HG03280 (cell line): ENCODE measurements around the gene ARHGAP24.
"Not testable (repeated sequence)": the region's sequence is repeated elsewhere in the genome, so short reads cannot be mapped to it uniquely, and the experiment has no call there.

Experiments
- ATAC-seq: cut with Tn5 transposase; IDR thresholded peaks from one replicate; pipeline ENCODE4 v1.9.1; 2021; ENCODE audit warnings: mild to moderate bottlenecking, moderate library complexity; ENCODE audit not compliant: unreplicated experiment

The ARHGAP24 gene

DNA sequence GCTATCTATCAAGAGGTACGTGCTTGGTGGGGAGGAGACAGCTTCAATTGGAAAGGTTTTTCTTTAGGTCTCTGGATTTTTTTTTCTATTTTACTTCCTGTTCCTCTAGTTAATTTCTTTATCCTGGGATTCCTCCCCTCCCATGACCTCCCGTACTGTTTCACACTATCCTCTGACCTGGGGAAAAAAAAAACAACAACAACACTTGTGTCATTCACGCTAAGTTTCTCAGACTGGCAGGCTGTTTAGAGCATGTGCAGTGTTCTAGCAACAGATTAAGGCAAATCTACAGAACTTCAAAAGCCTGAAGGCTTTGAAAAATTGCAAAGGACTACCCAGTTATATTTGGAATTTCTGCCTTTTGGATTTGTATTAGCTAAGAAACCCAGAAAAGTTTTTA is 358.4 kb downstream of the ARHGAP24 start:
- no peak for ATAC-seq

DNA sequence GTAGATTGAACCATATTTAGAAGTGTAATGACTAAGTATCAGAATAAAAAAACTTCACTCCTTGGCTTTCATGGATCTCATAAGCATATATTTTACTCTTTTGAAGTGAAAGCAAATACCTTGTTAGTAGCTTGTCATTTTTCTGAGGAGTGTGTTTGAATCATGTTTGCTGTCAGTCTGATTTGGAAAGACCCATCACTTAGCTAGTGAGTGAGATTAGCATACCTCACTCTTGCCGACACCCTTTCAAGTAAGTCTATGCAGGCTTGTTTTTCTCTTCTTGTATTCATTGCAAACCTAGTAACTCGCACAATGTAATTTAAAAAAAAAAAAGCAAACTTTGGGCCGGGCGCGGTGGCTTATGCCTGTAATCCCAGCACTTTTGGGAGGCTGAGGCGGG is 360.0 kb downstream of the ARHGAP24 start:
- ATAC-seq, result no peak

DNA sequence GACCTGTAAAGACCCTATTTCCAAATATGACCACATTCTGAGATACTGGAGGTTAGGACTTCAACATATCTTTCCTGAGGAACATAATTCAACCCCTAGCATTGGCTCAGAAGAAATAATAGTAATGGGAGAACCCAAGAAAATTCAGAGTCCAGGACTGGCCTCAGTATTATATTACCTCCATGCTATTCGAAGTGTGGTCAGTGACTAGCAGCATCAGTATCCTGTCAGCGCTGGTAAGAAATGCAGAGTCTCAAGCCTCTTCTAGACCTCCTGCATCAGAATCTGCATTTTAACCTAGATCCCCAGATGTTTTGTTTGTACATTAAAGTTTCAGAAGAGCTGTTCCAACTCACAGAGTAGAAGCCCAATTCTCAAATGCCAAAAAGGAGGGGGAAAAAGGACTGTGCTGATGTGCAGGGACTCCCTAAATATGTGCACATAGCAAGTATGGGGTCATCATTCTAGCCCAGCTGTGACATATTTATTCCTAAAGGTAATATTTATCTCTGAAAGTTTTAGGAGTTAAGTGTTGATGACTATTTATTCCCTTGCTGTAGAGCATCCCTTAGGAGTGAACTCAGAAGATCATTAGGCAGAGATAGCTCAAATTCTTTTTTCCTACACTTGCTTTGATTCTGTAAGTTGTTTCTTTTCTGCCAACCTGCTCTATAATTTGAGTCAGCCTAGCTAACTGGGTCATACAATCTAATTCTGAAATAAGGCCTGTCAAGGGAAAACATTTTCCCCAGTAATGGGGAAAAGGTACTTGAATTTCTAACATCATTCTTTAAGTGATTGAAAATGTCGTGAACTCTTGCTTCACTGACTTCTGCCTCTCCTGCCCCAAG is 361.9 kb downstream of the ARHGAP24 start:
- ATAC-seq, result no peak

DNA sequence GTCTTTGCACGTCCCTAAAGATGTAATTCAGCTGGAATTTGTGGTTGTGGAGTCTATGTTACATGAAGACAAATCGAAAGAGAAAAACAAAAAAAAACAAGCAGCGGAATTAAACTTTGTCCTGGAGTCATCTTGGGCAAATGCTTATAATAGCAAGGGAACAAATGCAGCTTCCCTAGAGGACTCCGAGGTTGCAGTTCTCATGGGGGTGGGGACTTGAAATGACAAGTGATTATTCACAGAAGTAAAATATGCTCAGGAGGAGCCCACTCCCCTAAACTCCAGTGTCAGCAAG is 362.4 kb downstream of the ARHGAP24 start:
- no peak for ATAC-seq

DNA sequence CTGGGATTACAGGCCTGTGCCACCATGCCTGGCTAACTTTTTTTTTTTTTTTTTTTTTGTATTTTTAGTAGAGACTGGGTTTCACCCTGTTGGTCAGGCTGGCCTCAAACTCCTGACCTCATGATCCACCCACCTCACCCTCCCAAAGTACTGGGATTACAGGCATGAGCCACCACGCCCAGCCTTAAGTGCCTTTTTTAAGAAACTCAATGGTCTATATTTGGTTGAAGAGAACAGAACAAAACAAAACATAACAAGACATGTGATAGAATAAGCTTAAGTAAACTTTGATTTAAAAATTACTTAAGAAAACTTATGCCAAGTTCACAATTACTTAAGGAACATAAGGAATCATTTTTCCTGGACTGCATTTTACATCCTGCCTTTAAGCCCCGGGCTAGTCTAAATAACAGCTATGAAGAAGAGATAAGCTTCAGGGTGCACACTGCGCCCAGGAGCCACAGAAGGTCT is 365.1 kb downstream of the ARHGAP24 start:
- ATAC-seq, result not testable (repeated sequence)

DNA sequence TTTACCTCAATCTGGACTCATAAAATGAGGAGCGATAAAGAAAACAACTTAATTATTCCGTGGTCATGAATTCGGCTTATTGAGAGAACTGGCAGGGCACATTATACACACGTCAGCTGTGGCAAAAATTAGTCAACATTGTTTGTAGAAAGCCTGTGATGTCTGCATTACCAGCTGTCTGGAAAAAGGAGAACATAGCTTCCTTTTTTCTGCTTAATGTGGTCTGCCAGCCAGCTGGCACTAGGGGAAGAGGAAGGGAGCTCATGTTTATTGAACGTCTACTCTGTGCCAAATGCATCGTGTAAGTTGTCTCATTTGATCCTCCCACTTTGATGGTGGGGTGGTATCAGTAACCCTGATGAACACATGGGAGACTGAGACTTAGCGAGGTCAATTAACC is 367.6 kb downstream of the ARHGAP24 start:
- ATAC-seq, result no peak

DNA sequence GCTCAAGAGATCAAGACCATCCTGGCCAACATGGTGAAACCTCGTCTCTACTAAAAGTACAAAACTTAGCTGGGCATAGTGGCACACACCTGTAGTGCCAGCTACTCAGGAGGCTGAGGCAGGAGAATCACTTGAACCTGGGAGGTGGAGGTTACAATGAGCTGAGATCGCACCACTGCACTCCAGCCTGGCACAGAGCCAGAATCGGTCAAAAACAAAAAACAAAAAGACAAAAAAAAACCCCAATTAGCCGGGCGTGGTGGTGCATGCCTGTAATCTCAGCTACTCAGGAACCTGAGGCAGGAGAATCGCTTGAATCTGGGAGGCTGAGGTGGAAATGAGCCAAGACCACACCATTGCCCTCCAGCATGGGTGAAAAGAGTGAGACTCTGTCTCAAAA is 378.8 kb downstream of the ARHGAP24 start:
- ATAC-seq, result not testable (repeated sequence)

DNA sequence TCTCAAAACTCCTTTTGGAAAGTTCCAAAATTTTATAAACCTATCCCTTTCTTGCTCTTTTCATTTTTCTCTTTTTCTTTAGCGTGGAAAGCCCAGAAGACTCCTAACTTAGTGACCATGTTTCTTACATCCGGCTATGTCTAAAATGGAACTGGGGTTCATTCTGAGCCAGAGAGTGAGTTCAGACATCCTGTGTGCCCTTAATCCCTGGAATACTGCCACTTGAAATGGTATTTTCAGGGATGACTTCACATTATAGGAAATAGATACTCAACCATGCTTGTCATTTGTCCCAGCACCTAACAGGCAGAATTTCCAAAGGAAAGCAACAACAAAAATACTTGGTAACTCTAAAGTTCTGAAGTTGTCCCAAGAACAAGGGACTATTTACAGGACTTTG is 379.6 kb downstream of the ARHGAP24 start:
- ATAC-seq, result no peak

DNA sequence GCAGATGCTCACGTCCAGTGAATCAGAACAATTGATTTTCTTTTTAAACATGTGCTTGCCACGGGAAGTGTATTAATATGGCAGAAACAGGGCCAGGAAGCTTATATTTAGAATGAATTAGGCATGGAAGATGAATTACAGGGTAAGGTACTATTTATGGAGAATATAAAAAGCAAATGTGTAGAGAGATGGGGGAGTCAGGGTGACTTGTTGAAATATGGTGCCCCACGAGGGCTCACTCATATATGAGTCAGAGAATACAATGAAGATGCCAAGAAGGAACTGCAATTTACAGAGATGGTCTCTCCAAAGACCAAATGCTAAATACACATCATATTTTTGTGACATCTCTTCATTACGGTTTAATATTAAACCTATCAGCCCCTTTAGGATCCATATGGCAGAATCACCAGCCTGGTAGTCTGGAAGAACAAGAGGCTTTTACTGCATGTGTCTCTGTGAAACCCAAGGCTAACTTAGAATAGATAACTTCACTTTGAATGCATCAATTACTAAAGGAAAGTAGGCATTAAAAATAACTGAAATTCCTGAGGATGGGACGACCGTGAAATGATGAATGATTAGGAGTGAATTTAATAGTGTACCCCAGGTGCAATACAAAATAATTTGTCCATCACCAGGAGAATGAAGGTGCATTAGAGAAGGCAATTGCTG is 385.3 kb downstream of the ARHGAP24 start:
- no peak for ATAC-seq

DNA sequence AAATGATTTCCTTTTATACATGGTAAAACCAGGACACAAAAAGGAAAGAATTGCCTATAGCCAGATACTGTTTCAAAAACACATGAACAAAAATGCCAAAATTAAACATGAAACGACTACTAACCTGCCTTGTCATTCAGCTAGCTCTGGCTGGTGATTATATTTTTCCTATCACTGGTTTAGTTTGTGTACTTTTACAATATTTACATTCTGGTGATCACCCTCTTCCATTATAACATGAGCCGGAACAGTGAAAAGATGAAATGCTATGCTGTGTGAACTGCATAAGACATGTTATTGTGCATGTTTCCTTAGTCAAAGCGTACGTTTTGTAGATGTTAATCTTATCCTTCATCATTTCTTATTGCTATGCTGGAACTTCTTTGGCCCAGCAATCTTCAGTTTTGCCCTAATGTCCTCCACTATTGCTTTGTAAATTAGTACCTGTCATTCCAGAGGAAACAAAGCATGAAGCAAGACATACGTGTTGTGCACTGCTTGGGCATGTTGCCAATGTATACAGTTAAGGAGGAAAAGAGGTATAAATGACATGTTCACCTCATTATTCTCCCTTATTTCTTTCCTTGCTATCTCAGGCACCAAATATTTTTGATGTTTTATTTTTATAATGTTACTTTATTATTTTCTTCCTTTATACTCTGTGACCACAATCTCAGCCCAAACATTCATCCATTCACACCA is 386.3 kb downstream of the ARHGAP24 start:
- no peak for ATAC-seq

DNA sequence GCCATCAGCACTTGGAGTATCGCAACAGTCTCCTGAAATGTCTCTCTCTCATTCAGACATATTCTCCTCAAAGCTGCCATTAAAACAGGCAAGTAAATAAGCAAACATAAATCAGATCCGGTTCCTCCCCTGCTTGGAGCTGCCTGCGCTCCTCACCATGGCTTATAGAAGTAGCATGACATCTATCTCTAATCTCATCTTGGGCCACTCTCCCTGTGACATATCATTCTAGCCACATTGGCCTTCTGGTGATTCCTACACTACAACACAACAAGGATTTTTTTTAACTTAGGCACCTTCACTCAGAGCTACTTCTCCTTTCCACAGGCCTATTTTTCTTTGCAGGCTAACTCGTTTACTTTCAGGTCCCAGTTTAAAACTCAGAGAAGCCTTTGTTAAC is 387.9 kb downstream of the ARHGAP24 start:
- ATAC-seq, result no peak

DNA sequence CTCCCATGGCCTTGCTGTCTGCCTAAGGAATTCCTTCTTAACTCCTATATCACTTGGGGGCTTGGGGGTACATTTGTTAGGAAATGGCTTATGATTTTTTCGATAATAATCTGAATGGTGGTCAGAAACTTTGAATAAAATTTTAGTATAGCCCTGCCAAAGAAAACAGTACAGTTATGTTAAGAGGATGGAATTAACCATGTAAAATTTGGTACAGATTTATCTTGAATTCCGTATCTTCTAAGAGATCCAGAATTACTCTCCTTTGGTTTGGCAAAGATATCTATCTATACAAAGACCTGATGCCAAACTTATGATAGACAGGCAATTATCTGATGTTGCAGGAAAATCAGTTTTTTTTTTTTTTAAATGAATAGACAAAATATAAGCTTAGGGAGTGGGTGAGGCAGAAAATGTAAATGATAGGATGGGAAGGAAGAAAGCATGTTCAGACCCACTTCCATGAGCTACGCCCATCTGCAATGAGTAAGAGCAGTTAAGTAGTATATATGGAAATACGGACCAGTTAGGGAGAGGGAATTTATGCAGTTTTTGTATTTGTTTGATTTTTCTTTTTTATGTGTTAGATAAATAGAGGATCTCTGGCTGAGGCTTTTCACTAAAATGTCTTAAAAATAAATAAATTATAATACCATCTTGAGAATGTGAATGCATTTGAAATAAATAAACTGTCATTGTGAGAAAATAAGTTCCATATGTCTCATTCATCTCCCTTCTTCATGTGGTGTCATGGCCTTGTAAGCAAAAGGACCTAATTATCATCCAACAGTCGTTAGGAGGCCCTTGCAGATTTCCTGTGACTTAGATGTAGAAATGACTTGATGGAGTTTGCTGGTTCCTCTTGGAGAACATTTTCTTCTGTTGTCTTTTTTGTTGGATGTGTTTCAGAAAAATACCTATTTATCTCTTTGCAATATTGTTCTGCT is 389.6 kb downstream of the ARHGAP24 start:
- ATAC-seq, result no peak

DNA sequence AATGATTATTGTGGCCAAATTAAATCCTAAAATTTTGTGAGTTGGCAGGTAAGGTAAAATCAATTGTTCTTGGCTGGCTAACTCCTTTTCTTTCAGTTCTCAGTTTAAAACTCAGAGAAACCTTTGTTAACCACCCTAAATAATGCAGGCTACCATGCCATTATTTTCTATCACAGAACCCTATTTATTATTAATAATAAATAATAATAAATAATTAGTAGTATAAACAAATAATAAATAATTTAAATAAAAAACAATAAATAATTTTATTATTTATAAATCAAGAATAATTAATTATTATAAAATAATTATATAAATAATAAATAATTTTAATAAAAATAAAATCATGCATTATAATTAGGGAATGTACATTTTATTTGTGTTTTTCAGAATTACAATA is 390.3 kb downstream of the ARHGAP24 start:
- no peak for ATAC-seq

DNA sequence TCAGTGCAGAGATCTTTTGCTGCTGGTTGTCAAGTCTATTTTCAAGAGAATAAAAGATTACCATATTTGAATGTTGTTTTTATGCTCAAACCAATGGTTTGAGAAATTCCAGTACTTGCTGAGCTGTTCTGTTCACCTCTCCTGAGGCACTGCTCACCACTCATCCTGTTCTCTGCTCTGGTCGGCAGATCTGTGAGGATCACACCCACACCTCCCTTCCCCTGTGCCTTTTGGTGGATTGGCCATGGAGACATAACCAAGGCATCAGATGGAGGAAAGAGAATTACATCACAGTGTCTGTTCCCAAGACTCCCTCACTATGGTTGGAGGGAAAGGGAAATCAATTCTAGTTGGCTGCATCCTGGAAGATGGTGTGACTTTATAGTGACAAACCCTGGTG is 391.6 kb downstream of the ARHGAP24 start:
- ATAC-seq, result no peak

DNA sequence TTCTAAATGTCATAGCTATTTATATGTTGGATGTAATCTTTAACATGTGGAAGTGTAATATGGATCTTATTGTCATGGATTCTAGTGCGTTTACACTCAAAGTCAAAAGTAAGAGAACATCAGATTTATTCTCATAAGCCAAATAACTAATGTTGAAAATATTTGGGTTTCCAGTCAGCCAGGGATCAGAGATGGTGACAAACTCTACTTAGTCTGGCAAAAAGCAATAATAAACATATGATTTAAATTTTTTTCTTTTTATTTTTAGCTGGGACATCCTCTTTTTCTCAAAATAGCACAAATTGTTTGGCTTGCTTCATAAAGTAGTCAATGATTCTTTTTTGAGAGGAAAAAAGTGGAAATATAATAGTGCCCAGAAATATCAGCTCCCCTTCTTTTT is 392.3 kb downstream of the ARHGAP24 start:
- no peak for ATAC-seq

DNA sequence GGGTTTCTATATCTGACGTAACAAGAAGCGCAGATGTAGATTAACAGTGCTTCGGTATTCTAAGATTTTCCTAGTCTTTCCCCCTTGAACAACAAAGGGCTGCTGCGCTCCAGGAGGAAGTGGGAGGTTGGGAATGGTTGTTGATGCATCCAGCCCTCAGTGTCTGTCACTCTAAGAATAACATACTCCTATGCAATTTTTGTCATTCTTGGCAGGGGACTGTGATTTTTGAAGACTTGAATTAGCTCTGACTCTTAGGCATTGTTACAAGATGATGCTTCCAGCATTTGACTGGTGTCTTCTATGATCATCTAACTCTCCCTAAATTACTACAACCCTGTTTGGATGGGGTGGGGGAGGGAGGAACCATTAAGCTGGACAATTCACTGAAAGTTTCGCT is 394.2 kb downstream of the ARHGAP24 start:
- ATAC-seq, result no peak

DNA sequence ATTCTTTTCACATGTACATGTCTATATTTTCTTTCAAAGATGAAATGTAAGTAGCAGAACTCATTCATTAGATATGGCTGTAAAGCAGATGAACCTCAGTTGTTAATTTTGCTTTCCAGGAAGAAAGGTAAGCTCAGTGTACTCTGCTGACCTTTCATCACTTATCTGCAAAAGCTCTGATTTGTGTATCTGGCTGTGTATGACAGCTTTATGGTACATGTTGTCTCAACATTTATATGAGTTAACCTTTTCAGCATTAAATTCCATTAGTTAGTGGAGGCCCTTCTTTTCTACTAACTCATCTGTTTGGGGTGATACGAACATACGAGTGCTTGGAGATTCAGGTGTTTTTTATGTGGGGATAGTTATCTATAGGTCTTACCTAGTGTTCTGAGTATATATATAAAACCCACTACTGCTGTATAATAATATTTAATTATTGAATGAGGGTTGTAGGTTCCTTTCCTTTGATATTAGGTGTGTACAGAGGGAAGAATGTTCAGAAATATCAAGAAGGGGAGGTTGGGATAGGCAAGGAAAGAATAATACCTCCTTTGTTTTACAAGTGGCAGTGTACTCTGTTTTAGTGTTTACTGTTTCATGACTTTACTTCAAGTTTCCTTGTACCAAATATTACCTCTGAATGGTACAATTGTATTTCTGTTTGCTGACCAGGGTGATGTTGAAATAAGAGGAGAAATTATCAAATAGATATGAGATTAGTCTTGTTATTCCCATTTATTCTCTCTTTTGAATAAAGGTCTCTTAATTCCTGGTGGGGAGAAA is 395.5 kb downstream of the ARHGAP24 start:
- no peak for ATAC-seq

DNA sequence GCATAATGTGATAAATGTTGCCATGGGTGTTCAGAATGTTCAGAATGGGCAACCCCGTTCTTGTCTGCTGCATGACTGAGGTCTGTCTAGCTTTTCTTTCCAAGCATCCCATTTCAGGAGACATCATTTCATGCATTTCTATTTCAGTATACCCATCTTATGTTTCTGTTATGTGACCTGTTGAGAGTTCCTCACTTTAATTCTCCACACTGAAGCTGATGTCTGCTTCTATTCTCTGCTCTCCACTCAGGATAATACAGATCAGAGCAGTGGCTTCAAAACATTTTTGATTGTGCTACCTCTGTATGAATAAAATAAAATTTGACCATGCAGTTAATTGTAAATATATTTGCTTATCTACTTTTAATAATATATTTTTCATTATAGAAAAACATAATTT is 398.6 kb downstream of the ARHGAP24 start:
- no peak for ATAC-seq

DNA sequence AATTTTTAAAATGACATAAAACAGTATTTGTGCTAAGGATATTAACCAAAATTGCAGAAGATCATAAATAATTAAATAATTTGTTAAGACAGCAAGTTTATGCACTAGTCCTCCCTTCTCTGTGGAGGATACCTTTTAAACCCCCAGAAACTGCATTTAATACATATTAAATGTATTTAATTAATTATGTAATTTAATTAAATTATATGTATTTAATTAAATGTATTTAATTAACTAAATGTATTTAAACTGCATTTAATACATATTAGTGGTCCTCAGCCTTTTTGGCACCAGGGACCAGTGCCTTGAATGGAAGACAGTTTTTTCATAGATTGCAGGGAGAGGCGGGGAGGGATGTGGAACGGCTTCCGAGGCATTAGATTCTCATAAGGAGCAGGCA is 404.6 kb downstream of the ARHGAP24 start:
- ATAC-seq, result no peak

DNA sequence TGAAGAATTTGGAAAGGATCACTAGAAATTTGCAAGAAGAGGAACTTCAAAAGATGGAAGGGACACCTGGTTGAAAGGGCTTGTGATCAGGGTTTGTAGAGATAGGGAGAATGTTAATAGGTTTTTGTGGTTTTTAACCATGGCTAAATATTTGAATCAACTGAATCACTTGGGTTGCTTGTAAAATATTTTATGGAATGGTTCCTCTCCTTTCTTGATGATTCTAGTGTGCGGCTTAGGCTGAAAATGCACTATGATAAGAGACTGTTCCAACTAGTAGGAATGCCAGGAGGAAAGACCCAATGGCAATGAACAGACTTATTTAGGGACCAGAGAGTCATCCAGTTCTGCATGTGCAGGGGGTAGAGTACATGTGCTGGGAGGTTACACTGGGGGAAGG is 408.2 kb downstream of the ARHGAP24 start:
- ATAC-seq, result no peak
